Endothelial cell of umbilical vein (primary cell): ENCODE data around the gene B2M.

Source experiments
- EZH2 ChIP-seq: IDR thresholded peaks from 2 replicates; pipeline ENCODE4 v1.6.1; 2012; ENCODE audit warnings: borderline replicate concordance, low read depth, mild to moderate bottlenecking, moderate library complexity, low read length, inconsistent platforms; ENCODE audit not compliant: severe bottlenecking
- MAX ChIP-seq: IDR thresholded peaks from 2 replicates; pipeline ENCODE4 v1.6.1; 2011; ENCODE audit not compliant: insufficient read depth, insufficient read length
- MYC ChIP-seq: IDR thresholded peaks from one replicate; pipeline ENCODE4 v1.6.1; 2011; ENCODE audit warnings: mild to moderate bottlenecking, low read depth, low read length
- POLR2A ChIP-seq: IDR thresholded peaks from 2 replicates; pipeline ENCODE4 v1.6.1; 2012; ENCODE audit warnings: low read depth, mild to moderate bottlenecking, control low read depth, low read length
- POLR2AphosphoS5 ChIP-seq: IDR thresholded peaks from 2 replicates; pipeline ENCODE4 v1.6.1; 2012; ENCODE audit warnings: low read depth, mild to moderate bottlenecking, control low read depth, low read length, moderate library complexity; ENCODE audit not compliant: insufficient read depth
- TF ChIP-seq, protein P1 (sequence below), 2 donors: IDR thresholded peaks; 1 replicate in 1 of 2; 2 replicates in 1 of 2; pipeline ENCODE4 v1.5.1; 2011; ENCODE audit warnings: low read length in 2 of 2, mild to moderate bottlenecking in 2 of 2, moderate library complexity in 2 of 2, control low read depth in 1 of 2, inconsistent platforms in 1 of 2, low read depth in 1 of 2; ENCODE audit not compliant: insufficient read depth in 1 of 2; ENCODE audit errors: extremely low read depth in 1 of 2

GRCh38 chr15:44710236-44711095 is 851 bp upstream of the B2M start:
- TF ChIP-seq, protein P1, sequence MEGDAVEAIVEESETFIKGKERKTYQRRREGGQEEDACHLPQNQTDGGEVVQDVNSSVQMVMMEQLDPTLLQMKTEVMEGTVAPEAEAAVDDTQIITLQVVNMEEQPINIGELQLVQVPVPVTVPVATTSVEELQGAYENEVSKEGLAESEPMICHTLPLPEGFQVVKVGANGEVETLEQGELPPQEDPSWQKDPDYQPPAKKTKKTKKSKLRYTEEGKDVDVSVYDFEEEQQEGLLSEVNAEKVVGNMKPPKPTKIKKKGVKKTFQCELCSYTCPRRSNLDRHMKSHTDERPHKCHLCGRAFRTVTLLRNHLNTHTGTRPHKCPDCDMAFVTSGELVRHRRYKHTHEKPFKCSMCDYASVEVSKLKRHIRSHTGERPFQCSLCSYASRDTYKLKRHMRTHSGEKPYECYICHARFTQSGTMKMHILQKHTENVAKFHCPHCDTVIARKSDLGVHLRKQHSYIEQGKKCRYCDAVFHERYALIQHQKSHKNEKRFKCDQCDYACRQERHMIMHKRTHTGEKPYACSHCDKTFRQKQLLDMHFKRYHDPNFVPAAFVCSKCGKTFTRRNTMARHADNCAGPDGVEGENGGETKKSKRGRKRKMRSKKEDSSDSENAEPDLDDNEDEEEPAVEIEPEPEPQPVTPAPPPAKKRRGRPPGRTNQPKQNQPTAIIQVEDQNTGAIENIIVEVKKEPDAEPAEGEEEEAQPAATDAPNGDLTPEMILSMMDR (IDR thresholded peaks at IDR 0.05; ENCODE audit: extremely low read depth in 1 of 2, insufficient read depth in 1 of 2, low read depth in 1 of 2, low read length in 2 of 2) = peak in 1 of 2 donors; percentile 19
- TF ChIP-seq EZH2 (no peak), POLR2AphosphoS5 (no peak), POLR2A (no peak), MAX (no peak), MYC (no peak)
